ENCODE data around the gene SOX21.

DNA sequence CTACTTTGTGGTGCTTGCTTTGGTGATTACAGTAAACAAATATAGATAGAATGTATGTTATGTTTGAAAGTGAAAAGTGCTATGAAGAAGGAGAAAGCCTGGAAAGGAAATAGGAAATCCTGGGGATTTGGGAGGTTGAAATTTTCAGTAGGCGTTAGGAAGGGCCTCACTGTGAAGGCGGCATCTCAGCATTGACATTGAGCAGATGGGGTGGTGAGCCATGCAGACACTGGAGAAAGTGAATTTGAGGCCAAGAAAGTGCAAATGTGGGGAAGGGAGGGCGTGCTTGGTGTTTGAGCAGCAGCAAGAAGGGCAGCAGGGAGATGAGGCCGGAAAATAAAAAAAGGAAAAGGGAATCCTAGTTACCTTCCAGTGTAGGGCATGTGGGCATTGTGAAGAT lies 20.3 kb downstream of the SOX21 start:
- TF ChIP-seq, protein P1, sequence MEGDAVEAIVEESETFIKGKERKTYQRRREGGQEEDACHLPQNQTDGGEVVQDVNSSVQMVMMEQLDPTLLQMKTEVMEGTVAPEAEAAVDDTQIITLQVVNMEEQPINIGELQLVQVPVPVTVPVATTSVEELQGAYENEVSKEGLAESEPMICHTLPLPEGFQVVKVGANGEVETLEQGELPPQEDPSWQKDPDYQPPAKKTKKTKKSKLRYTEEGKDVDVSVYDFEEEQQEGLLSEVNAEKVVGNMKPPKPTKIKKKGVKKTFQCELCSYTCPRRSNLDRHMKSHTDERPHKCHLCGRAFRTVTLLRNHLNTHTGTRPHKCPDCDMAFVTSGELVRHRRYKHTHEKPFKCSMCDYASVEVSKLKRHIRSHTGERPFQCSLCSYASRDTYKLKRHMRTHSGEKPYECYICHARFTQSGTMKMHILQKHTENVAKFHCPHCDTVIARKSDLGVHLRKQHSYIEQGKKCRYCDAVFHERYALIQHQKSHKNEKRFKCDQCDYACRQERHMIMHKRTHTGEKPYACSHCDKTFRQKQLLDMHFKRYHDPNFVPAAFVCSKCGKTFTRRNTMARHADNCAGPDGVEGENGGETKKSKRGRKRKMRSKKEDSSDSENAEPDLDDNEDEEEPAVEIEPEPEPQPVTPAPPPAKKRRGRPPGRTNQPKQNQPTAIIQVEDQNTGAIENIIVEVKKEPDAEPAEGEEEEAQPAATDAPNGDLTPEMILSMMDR (IDR thresholded peaks at IDR 0.05), result no peak
- no peak for TF ChIP-seq POLR2A (IDR thresholded peaks at IDR 0.05)
